ENCODE measurements around the gene APBB2. TPM values are rescaled to one million over a fixed set of nuclear protein-coding genes. Genes with fewer than 3 reads are reported as not detected.

Gene APBB2
- total and polyA plus RNA-seq, 4 donors = 4.8 to 31.5 (median 11.2) TPM

GRCh38 chr4:41140410-41140809, 73.9 kb downstream of the APBB2 start:
- TF ChIP-seq ATF3 (IDR thresholded peaks at IDR 0.05) (no peak), NR2F2 (IDR thresholded peaks at IDR 0.05) (no peak), FOXA2 (IDR thresholded peaks at IDR 0.05) (no peak), HNF4G (IDR thresholded peaks at IDR 0.05) (no peak), GABPA (IDR thresholded peaks at IDR 0.05 in 1 of 2, conservative IDR thresholded peaks at IDR 0.05 in 1 of 2) (no peak), RXRA (IDR thresholded peaks at IDR 0.05) (no peak), CTCF (IDR thresholded peaks at IDR 0.05; ENCODE audit: low read depth, low read length, missing input control) (no peak), JUND (IDR thresholded peaks at IDR 0.05) (no peak), YY1 (IDR thresholded peaks at IDR 0.05) (no peak), MAX (IDR thresholded peaks at IDR 0.05) (no peak), EGR1 (IDR thresholded peaks at IDR 0.05; ENCODE audit: low read depth in 2 of 2) (no peak), SP1 (IDR thresholded peaks at IDR 0.05) (no peak), HNF4A (conservative IDR thresholded peaks at IDR 0.05) (no peak), RAD21 (IDR thresholded peaks at IDR 0.05) (no peak), ZBTB33 (IDR thresholded peaks at IDR 0.05) (no peak), FOXA1 (IDR thresholded peaks at IDR 0.05) (no peak), REST (IDR thresholded peaks at IDR 0.05) (no peak), TAF1 (conservative IDR thresholded peaks at IDR 0.05) (no peak)
- Histone ChIP-seq H3K27me3 (ENCODE audit: control insufficient read depth in 4 of 4, insufficient read depth in 4 of 4, low read length in 3 of 4) (no peaks in the 10 kb centered on the region), H3K9me3 (ENCODE audit: control insufficient read depth in 4 of 4, low read length in 3 of 4) (no peaks in the 10 kb centered on the region), H3K36me3 (ENCODE audit: control insufficient read depth in 4 of 4, insufficient read depth in 3 of 4, low read depth in 1 of 4, low read length in 3 of 4) (no peaks in the 10 kb centered on the region), H3K4me3 (ENCODE audit: low read depth in 1 of 3, low read length in 3 of 3) (no peak overlapping the region), H3K27ac (ENCODE audit: low read depth in 1 of 2, low read length in 2 of 2) (no peak overlapping the region), H3K4me1 (ENCODE audit: control insufficient read depth in 4 of 4, insufficient read depth in 4 of 4, low read length in 3 of 4) (peaks cover 6 to 27% (median 21%) of the 10 kb centered on the region in 4 donors), H3K9ac (ENCODE audit: low read depth in 1 of 2, low read length in 2 of 2) (no peak overlapping the region)
- no peak for DNase-seq (ENCODE audit: low spot score)
- WGBS = 98% methylated on average over 6 of the region's 6 CpGs

Data from liver (tissue), 9 donors.